HUES48 (cell line): ENCODE data around the gene FBXO15.
A peak's percentile ranks its signal among the peaks of the same experiment; 100 is the strongest.

Experiments used
- H3K27ac ChIP-seq: one replicate; pipeline ENCODE4 v1.7.0; 2013; ENCODE audit warnings: low read depth, low read length, inconsistent platforms
- H3K27me3 ChIP-seq: 2 replicates; pipeline ENCODE4 v1.6.1; 2013; ENCODE audit warnings: mild to moderate bottlenecking, low read length; ENCODE audit not compliant: control insufficient read depth, insufficient read depth
- H3K36me3 ChIP-seq: 2 replicates; pipeline ENCODE4 v1.6.1; 2013; ENCODE audit warnings: low read length; ENCODE audit not compliant: control insufficient read depth, insufficient read depth
- H3K4me1 ChIP-seq: 2 replicates; pipeline ENCODE4 v1.6.1; 2013; ENCODE audit warnings: mild to moderate bottlenecking, low read length; ENCODE audit not compliant: control insufficient read depth, insufficient read depth
- H3K4me3 ChIP-seq: 2 replicates; pipeline ENCODE4 v1.5.1; 2013; ENCODE audit warnings: mild to moderate bottlenecking, low read depth, low read length
- H3K9ac ChIP-seq: 2 replicates; pipeline ENCODE4 v1.6.1; 2013; ENCODE audit warnings: mild to moderate bottlenecking, low read depth, low read length, moderate library complexity
- H3K9me3 ChIP-seq: 2 replicates; pipeline ENCODE4 v1.6.1; 2013; ENCODE audit warnings: low read length; ENCODE audit not compliant: control insufficient read depth, insufficient read depth

FBXO15 gene

DNA sequence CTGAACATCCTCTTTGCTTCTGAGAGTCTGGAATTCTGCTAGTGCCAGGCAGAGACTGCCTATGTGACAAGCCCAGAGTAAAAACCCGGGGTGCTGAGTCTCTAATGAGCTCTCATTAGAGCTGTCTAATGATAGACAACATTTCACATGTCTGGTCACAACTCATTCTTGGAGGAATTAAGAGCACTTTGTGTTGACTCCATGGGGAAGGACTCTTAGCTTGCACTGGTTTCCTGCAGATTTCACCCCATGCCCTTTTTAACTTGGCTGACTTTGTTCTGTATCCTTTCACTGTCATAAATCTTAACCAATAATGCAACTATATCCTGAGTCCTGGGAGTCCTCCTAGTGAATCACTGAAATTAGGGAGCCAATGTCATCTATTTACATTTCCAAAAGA is 33.5 kb downstream of the FBXO15 start:
- H3K4me1 ChIP-seq = peaks cover 36% of the 10 kb centered on the region
- no peaks in the 10 kb centered on the region for H3K27me3 ChIP-seq
- H3K36me3 ChIP-seq = no peaks in the 10 kb centered on the region
- H3K9me3 ChIP-seq = peaks cover 15% of the 10 kb centered on the region
- H3K4me3 ChIP-seq = no peak overlapping the region
- no peak overlapping the region for H3K9ac ChIP-seq
- peak overlapping the region; percentile 18 for H3K27ac ChIP-seq

DNA sequence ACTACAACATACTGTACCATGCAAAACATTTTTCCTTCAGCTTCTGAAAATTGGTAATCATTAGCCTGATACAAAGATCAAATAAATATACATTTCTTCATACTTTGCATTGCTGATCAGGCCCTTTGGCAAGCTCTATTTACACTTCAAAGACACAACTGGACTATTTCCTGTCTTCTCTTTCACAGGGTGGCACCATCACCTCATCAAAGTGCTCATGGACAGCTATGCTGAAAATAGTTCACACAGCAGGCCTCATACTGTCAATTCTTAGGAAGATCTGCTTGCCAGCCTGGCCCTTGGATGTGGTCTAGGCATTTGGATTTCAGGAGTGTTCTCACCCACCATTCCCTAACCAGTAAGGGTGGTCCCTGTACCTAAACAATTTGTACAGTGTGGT is 33.9 kb downstream of the FBXO15 start:
- Histone ChIP-seq H3K9me3 (peaks cover 15% of the 10 kb centered on the region), H3K27ac (peak overlapping the region; percentile 18), H3K9ac (no peak overlapping the region), H3K4me1 (peaks cover 36% of the 10 kb centered on the region), H3K4me3 (no peak overlapping the region), H3K27me3 (no peaks in the 10 kb centered on the region), H3K36me3 (no peaks in the 10 kb centered on the region)

DNA sequence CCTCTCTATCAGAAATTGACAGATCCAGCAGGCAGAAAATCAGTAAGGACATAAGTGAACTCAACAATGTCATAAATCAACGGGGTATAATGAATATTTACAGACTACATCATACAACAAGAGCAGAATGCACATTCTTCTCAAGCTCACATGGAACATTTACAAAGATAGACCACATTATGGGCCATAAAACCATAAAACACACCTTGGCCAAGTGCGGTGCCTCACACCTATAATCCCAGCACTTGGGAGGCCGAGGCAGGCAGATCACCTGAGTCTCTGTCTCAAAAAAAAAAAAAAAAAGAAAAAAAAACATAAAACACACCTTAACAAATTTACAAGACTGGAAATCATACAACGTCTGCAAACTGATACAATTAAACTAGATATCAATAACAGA is 36.7 kb downstream of the FBXO15 start:
- H3K9me3 ChIP-seq = peaks cover 15% of the 10 kb centered on the region
- H3K9ac ChIP-seq = no peak overlapping the region
- H3K27ac ChIP-seq = no peak overlapping the region
- H3K36me3 ChIP-seq = no peaks in the 10 kb centered on the region
- peaks cover 28% of the 10 kb centered on the region for H3K4me1 ChIP-seq
- no peaks in the 10 kb centered on the region for H3K27me3 ChIP-seq
- no peak overlapping the region for H3K4me3 ChIP-seq

DNA sequence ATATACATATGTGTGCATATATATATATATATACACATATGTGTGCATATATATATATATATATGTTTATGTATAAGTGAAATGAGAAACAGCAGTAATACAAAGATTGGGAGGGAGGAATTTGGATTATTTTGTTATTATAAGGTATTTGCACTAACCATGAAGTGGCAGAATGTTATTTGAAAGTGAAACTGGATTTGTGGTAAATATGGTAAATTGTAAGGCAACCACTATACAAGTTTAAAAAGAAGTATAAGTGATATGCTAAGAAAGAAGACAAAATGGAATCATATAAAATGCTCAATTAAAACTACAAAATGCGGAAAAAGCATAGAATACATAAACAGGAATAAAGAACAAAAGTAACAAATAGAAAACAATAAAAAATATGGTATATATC is 37.5 kb downstream of the FBXO15 start:
- peaks cover 19% of the 10 kb centered on the region for H3K4me1 ChIP-seq
- no peak overlapping the region for H3K9ac ChIP-seq
- no peaks in the 10 kb centered on the region for H3K36me3 ChIP-seq
- H3K27ac ChIP-seq = no peak overlapping the region
- H3K27me3 ChIP-seq = no peaks in the 10 kb centered on the region
- H3K9me3 ChIP-seq = peaks cover 15% of the 10 kb centered on the region
- no peak overlapping the region for H3K4me3 ChIP-seq

DNA sequence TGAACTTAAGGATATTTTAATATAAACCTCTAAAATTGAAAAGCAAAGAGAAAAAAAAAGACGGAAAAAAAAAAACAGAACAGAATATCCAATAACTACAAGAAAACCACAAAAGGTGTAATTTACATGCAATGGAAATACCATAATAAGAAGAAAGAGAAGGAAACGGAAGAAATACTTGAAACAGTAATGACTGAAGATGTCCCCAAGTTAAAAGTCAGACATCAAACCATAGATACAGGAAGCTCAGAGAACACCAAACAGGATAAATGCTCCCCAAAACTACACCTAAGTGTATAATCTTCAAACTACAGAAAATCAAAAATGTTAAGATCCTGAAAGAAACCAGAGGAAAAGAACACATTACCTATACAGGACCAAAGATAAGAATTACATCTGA is 39.2 kb downstream of the FBXO15 start:
- peaks cover 3% of the 10 kb centered on the region for H3K4me1 ChIP-seq
- H3K9me3 ChIP-seq = peaks cover 15% of the 10 kb centered on the region
- no peaks in the 10 kb centered on the region for H3K27me3 ChIP-seq
- no peaks in the 10 kb centered on the region for H3K36me3 ChIP-seq
- no peak overlapping the region for H3K4me3 ChIP-seq
- H3K9ac ChIP-seq = no peak overlapping the region
- H3K27ac ChIP-seq = no peak overlapping the region

DNA sequence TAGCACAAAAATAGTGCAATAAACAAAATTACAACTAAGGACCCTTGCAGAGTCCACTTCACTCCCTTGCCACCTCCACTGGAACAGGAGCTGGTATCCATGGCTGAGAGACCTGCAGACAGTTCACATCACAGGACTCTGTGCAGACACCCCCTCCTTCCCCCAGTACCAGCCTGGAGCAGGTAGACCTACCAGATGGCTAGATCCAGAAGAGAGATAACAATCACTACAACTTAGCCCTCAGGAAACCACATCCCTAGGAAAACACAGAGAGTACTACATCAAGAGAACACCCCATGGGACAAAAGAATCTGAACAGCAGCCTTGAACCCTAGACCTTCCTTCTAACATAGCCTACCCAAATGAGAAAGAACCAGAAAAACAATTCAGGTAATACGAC is 49.8 kb downstream of the FBXO15 start:
- no peaks in the 10 kb centered on the region for H3K4me1 ChIP-seq
- H3K9me3 ChIP-seq = no peaks in the 10 kb centered on the region
- no peak overlapping the region for H3K9ac ChIP-seq
- no peaks in the 10 kb centered on the region for H3K36me3 ChIP-seq
- no peak overlapping the region for H3K27ac ChIP-seq
- no peak overlapping the region for H3K4me3 ChIP-seq
- H3K27me3 ChIP-seq = no peaks in the 10 kb centered on the region

DNA sequence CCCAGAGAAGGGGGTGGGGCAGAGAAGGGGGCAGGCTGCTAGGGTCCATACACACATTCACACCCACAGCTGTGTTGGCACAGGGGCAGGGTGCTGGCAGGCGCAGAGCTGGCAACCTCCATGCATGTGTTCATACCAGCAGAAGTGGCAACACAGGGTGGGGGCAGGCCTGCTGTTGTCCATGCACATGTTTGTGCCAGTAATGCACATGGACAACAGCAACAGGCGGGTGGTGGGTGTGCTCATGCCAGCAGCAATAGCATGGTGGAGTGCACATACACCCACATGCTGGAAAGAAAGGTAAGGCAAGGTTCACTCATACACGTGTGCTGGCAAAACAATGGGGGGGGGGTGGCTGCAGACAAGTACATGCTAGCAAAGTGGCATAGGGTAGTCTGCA is 54.7 kb downstream of the FBXO15 start:
- Histone ChIP-seq H3K27me3 (no peaks in the 10 kb centered on the region), H3K4me1 (no peaks in the 10 kb centered on the region), H3K9me3 (no peaks in the 10 kb centered on the region), H3K27ac (no peak overlapping the region), H3K36me3 (no peaks in the 10 kb centered on the region), H3K9ac (no peak overlapping the region), H3K4me3 (no peak overlapping the region)

DNA sequence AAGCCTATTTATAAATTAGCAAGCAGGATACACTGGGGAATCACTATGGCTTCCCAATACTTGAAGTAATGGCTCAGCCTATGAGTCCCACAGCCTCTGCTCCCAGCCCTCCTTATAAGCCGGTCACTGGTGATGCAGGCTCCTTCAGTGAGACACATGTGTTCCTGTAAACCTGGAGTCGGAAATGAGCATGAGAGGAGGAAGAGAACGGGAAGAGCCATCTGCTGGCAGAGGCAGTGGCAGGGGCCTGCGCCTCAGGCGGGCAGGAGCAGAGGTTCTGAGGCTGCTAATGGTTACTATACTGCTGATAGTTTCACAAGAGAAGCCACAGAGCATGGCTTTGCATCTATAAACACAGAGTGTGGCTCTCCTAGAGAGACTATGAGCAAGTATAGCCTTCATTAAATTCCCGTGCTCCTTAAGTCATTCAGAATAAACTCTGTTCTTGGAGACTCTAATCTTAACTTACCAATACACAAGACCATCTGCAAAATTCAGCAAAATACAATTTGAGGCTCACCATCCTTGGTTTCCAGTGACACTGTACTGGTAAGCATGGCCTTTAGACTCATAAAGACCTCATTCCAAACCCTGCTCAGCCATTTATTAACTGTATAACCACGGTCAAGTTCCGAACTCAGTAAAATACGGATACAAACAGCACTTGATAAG is 63.3 kb downstream of the FBXO15 start:
- H3K9ac ChIP-seq = no peak overlapping the region
- no peaks in the 10 kb centered on the region for H3K9me3 ChIP-seq
- no peak overlapping the region for H3K27ac ChIP-seq
- no peaks in the 10 kb centered on the region for H3K4me1 ChIP-seq
- H3K4me3 ChIP-seq = no peak overlapping the region
- H3K36me3 ChIP-seq = no peaks in the 10 kb centered on the region
- no peaks in the 10 kb centered on the region for H3K27me3 ChIP-seq

DNA sequence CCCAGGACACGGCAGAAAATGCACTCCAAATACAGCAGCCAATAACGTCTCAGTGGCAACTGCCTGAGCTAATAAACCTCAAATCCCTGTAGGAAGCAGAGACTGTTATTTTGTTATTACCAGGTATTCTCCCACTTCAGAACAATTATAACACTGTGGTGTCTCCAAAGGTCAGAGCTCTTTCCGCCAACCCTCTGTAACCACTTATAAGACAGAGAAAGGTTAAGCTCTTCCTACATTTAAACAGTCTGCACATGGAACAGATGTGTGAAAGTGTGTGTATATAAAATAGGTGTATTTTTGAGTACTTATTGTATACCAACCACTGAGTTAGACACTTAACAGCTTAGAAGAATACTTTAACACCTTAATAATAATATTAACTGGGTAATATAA is 64.1 kb downstream of the FBXO15 start:
- Histone ChIP-seq H3K4me3 (no peak overlapping the region), H3K4me1 (no peaks in the 10 kb centered on the region)

DNA sequence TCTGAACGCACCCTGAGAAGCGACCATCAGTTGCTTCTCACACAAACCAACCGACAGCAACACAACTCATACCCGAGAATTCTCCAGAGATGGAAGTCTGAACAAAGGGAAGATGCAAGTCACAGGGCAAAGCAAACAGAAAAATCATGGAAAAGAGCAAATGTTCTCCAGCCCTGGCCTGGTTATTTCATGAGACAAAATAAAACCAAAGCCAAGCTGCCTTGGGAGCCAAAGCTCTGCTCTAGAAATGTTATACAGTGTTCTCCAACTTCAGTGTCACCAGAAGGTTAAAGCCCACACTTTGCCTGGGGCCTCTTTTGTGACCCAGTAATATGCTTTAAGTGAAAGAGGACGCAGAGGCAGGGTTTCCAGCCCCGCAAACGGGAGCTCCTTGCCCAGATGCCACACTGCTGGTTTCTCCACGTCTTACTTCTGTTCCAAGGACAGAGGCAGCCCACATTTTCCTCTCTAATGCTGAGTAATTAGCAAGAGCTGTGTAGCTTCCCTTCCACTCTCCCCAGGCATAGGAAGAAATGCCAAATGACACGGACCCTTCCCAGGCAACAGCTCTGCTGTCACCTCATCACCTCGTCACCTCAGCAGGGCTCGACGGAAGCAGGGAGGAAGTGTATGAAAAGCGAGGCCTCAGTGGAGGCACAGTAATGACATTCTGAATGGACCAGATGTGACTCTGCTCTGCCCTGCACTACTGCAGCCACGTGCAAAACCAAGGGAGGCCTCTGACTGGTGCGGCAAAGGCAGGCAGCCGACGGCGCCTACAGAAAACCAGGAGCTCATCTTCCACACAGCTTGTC is 64.7 kb downstream of the FBXO15 start:
- H3K9me3 ChIP-seq = no peaks in the 10 kb centered on the region
- H3K36me3 ChIP-seq = no peaks in the 10 kb centered on the region
- no peaks in the 10 kb centered on the region for H3K27me3 ChIP-seq
- H3K27ac ChIP-seq = no peak overlapping the region
- H3K4me1 ChIP-seq = no peaks in the 10 kb centered on the region
- no peak overlapping the region for H3K4me3 ChIP-seq
- H3K9ac ChIP-seq = no peak overlapping the region

More for the DNA sequence above, 64.1 kb downstream of the FBXO15 start:
- Histone ChIP-seq H3K27ac (no peak overlapping the region), H3K27me3 (no peaks in the 10 kb centered on the region), H3K9me3 (no peaks in the 10 kb centered on the region), H3K9ac (no peak overlapping the region), H3K36me3 (no peaks in the 10 kb centered on the region)

DNA sequence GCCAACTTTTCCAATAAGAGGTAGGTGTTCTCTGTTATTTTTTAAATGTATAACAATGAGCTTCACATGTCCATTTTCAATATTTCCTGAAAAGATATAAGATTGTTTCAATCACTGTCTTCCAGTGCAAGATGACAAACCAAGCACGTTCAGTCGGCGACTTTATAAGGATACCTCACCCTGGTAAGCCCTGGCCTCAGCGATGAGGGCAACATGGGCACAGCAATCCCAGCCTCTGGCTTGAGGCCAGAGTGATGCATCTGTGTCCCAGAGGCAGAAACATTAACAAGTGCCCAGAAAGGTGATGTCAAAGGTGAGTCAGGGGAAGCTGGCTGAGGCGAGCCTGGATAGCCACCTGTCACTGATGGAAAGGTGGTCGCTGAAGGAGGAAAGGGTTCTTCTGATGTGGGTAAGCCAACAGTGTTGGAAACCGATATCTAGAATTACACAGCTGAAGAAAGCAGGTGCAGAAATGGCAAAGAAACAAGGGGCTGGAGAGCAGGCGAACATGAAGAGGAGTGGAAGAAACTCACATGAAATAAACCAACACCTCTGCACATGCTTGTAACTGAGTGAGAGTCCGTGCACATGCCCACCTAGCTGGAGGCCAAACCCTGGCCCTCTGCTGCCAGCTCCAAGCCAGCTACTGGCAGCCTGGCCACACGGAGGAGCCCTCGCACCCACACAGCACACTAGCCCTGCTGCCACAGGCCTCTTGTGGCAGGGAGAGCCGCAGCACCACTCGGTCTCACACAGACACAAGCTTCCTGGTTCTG is 65.5 kb downstream of the FBXO15 start:
- Histone ChIP-seq H3K4me1 (no peaks in the 10 kb centered on the region), H3K36me3 (no peaks in the 10 kb centered on the region), H3K9ac (no peak overlapping the region), H3K27me3 (no peaks in the 10 kb centered on the region), H3K4me3 (no peak overlapping the region), H3K27ac (no peak overlapping the region), H3K9me3 (no peaks in the 10 kb centered on the region)
